Peyer's patch (tissue), 4 donors: Measurements from ENCODE around the gene AKR1C2. TPM values are rescaled to one million over a fixed set of nuclear protein-coding genes. Genes with fewer than 3 reads are reported as not detected.
A peak's percentile ranks its signal among the peaks of the same experiment; 100 is the strongest.
"Not testable (repeated sequence)": the region's sequence is repeated elsewhere in the genome, so short reads cannot be mapped to it uniquely, and the experiment has no call there.

Experiments used
- DNase-seq, 3 donors: peaks; one replicate each; pipeline ENCODE4 v3.0.0-alpha.2; 2017 to 2019
- H3K27ac ChIP-seq, 4 donors: fragments of 200-600 bp; sonication (generic); one replicate each; pipeline ENCODE4 v1.5.1; 2016 to 2019
- H3K27me3 ChIP-seq, 2 donors: fragments of 200-600 bp; sonication (generic); one replicate each; pipeline ENCODE4 v1.5.1; 2019
- H3K36me3 ChIP-seq, 3 donors: fragments of 200-600 bp; sonication (generic); one replicate each; pipeline ENCODE4 v1.5.1; 2016 to 2019
- H3K4me1 ChIP-seq, 4 donors: fragments of 200-600 bp; sonication (generic); one replicate each; pipeline ENCODE4 v1.5.1; 2016 to 2019
- H3K4me3 ChIP-seq, 4 donors: fragments of 200-600 bp; sonication (generic); 1 replicate in 3 of 4; 2 replicates in 1 of 4; pipeline ENCODE4 v1.5.1; 2016 to 2019; ENCODE audit warnings: mild to moderate bottlenecking in 1 of 4
- H3K9me3 ChIP-seq, 4 donors: fragments of 200-600 bp; sonication (generic); one replicate each; pipeline ENCODE4 v1.5.1; 2016 to 2019; ENCODE audit warnings: mild to moderate bottlenecking in 1 of 4
- CTCF ChIP-seq, 6 experiments: fragments of 450-650 bp in 4 of 6; fragments of 200-600 bp in 2 of 6; sonication (generic) in 1 of 6; IDR thresholded peaks; one replicate each; pipeline ENCODE4 v1.5.1; 2017 to 2019; ENCODE audit warnings: antibody characterized with exemption in 6 of 6, mild to moderate bottlenecking in 3 of 6, moderate library complexity in 1 of 6
- POLR2A ChIP-seq, 2 donors: fragments of 450-650 bp; IDR thresholded peaks; one replicate each; pipeline ENCODE4 v1.5.1; 2017; ENCODE audit warnings: antibody characterized with exemption in 2 of 2, mild to moderate bottlenecking in 2 of 2, moderate library complexity in 2 of 2
- total RNA-seq, 4 donors: library from RNA; depleted of rRNA; stranded (reverse); fragments of >200 nt; gene quantifications; one replicate each; pipeline ENCODE4 v1.1.0, GENCODE V29; 2016

AKR1C2 gene
- total RNA-seq, 4 donors from 2014 or later: 22.7 to 95.4 (median 45.2) TPM

GRCh38 chr10:4947039-4947634, 56.5 kb downstream of the AKR1C2 start:
- Histone ChIP-seq H3K4me3 (no peak overlapping the region), H3K9me3 (no peaks in the 10 kb centered on the region), H3K27me3 (no peaks in the 10 kb centered on the region), H3K36me3 (no peaks in the 10 kb centered on the region), H3K27ac (peak overlapping the region in 3 of 4 donors; percentile 31 to 54 (median 43)), H3K4me1 (peaks cover 0 to 16% (median 0%) of the 10 kb centered on the region in 4 donors)
- no peak for DNase-seq
- no peak for TF ChIP-seq POLR2A (IDR thresholded peaks at IDR 0.05)
- no peak for TF ChIP-seq CTCF (IDR thresholded peaks at IDR 0.05)

GRCh38 chr10:4945766-4946717, 57.6 kb downstream of the AKR1C2 start:
- H3K27me3 ChIP-seq: no peaks in the 10 kb centered on the region
- peak overlapping the region in 2 of 4 donors; percentile 43 to 56 for H3K27ac ChIP-seq
- no peaks in the 10 kb centered on the region for H3K9me3 ChIP-seq
- H3K4me1 ChIP-seq: peaks cover 0 to 16% (median 0%) of the 10 kb centered on the region in 4 donors
- H3K4me3 ChIP-seq: no peak overlapping the region
- no peak for DNase-seq
- no peak for TF ChIP-seq CTCF (IDR thresholded peaks at IDR 0.05)
- TF ChIP-seq POLR2A (IDR thresholded peaks at IDR 0.05): no peak
- no peaks in the 10 kb centered on the region for H3K36me3 ChIP-seq

- Histone ChIP-seq H3K4me1 (peaks cover 0 to 16% (median 0%) of the 10 kb centered on the region in 4 donors), H3K27me3 (no peaks in the 10 kb centered on the region), H3K9me3 (no peaks in the 10 kb centered on the region), H3K27ac (no peak overlapping the region), H3K36me3 (no peaks in the 10 kb centered on the region), H3K4me3 (no peak overlapping the region)
- no peak for TF ChIP-seq CTCF (IDR thresholded peaks at IDR 0.05)
- no peak for TF ChIP-seq POLR2A (IDR thresholded peaks at IDR 0.05)
- DNase-seq: no peak
Observed at GRCh38 chr10:4944841-4945240, 58.8 kb downstream of the AKR1C2 start.

GRCh38 chr10:4943821-4944220, 59.8 kb downstream of the AKR1C2 start:
- DNase-seq: no peak
- TF ChIP-seq CTCF (IDR thresholded peaks at IDR 0.05): no peak
- Histone ChIP-seq H3K27me3 (no peaks in the 10 kb centered on the region), H3K4me1 (peaks cover 0 to 16% (median 0%) of the 10 kb centered on the region in 4 donors), H3K9me3 (no peaks in the 10 kb centered on the region), H3K36me3 (no peaks in the 10 kb centered on the region), H3K4me3 (no peak overlapping the region), H3K27ac (no peak overlapping the region)

GRCh38 chr10:4943416-4943815, 60.2 kb downstream of the AKR1C2 start:
- H3K36me3 ChIP-seq: not testable (repeated sequence)
- H3K4me1 ChIP-seq: peaks cover 0 to 16% (median 0%) of the 10 kb centered on the region in 4 donors

GRCh38 chr10:4942931-4943330, 60.7 kb downstream of the AKR1C2 start:
- H3K4me3 ChIP-seq, H3K9me3 ChIP-seq, H3K27me3 ChIP-seq, H3K36me3 ChIP-seq, DNase-seq, H3K27ac ChIP-seq: not testable (repeated sequence)
- peaks cover 0 to 16% (median 0%) of the 10 kb centered on the region in 4 donors for H3K4me1 ChIP-seq

More at GRCh38 chr10:4943416-4943815, 60.2 kb downstream of the AKR1C2 start:
- DNase-seq, H3K9me3 ChIP-seq, H3K27me3 ChIP-seq, H3K4me3 ChIP-seq, H3K27ac ChIP-seq: not testable (repeated sequence)
